GM03348 (cell line): Measurements from ENCODE around the gene TENM4.
"Not testable (repeated sequence)": the region's sequence is repeated elsewhere in the genome, so short reads cannot be mapped to it uniquely, and the experiment has no call there.

Source experiments
- DNase-seq: peaks from one replicate; pipeline ENCODE4 v3.0.0; 2012; ENCODE audit warnings: low spot score

Gene TENM4

GRCh38 chr11:78840623-78841022 is 600.2 kb downstream of the TENM4 start:
- DNase-seq, result peak; percentile 61

GRCh38 chr11:78840200-78840599 is 600.6 kb downstream of the TENM4 start:
- DNase-seq, result peak; percentile 69

GRCh38 chr11:78838417-78838816 is 602.4 kb downstream of the TENM4 start:
- DNase-seq, result no peak

GRCh38 chr11:78835646-78836045 is 605.2 kb downstream of the TENM4 start:
- no peak for DNase-seq

- DNase-seq, result no peak
Observed at GRCh38 chr11:78834886-78835285, 605.9 kb downstream of the TENM4 start.

- DNase-seq, result no peak
Observed at GRCh38 chr11:78833237-78833636, 607.6 kb downstream of the TENM4 start.

GRCh38 chr11:78832226-78832947 is 608.4 kb downstream of the TENM4 start:
- DNase-seq, result no peak

- DNase-seq, result no peak
Observed at GRCh38 chr11:78831571-78831970, 609.3 kb downstream of the TENM4 start.

DNA sequence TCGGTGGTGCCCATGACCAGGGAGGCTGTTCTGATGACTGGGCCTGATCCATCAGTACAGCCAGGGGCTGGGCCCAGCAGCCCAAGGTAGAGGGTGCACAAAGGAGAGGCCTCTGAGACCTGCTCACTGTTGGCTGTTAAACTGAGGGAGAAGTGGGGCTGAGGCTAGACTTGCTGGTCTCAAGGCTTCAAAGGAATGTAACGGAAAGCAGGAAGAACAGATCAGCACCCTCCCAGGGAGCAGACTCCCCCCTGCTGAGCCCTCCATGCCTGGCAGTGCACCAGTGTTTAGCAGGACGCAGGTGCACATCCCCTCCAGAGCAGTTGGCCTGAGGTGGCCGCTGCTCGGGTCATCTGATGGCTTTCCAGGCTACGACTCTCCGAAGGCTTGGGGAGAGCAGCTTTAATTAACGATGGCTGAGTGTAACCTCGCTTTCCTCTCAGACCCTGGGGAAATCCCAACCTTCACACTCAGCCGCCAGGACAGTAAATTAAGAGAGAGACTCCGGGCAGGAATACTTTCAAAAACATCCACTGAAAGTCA is 610.5 kb downstream of the TENM4 start:
- DNase-seq, result no peak

DNA sequence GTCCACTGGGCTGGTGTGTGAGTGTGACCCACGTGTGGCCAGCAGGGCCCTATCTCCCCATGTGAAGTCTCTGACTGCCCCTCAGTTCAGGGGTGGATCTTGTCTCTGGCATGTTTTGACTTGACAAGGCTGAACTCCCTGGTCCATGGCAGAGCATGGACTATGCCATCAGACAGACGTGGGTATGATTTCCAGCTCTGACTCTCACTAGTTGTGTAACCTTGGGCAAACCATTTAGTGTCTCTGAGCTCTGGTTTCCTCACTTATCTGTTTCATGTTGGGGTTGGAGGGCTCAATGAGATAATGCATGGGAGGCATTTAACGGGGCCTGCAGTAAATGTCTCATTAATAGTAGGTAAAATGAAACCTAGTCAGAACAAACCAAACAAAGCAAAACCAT is 611.7 kb downstream of the TENM4 start:
- DNase-seq, result no peak

DNA sequence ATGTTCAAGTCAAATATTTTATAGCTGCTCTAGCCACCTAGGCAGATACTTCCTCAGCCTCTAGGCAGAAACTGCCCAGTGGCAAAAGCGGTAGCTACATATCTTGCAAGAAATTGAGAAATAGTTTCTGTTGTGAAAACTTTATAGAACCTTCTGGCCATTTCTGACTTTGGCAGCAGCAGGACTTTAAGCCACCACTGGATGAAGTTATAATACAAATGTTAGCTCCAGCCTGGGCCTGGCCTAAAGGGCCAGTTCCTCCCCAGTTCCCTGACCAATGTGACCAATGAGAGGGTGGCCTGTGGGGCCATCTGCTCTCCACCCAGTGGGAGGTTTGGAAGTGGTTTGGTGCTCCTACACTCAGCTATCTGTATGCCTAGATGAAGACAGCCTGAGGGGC is 612.2 kb downstream of the TENM4 start:
- DNase-seq, result no peak

- DNase-seq, result not testable (repeated sequence)
Observed at GRCh38 chr11:78827291-78827690, 613.5 kb downstream of the TENM4 start.

GRCh38 chr11:78825591-78826020 is 615.2 kb downstream of the TENM4 start:
- no peak for DNase-seq

GRCh38 chr11:78823588-78823987 is 617.2 kb downstream of the TENM4 start:
- DNase-seq, result no peak

DNA sequence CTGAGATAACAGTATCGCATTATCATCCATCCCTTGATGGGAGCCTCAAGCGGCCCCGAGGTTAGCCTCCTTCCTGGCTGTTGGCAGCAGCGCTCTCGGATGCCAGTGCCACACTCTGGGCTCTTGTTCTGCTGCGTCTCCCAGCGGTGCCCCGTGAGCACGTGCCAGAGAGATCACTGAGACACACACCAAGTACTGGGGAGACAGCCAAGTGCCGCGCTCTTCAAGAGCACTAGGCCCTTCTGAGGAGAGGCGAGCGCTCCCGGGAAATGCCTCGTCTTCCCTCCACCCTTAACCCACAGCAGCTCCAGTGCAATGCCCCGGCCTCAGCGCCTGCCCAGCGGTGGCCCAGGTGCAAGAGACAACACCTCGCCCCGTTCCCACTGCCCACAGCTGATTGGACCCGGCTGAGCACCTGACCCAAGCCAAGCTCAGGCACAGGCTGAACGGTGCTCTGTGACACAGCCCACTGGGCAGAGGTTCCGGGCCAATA is 617.9 kb downstream of the TENM4 start:
- no peak for DNase-seq

DNA sequence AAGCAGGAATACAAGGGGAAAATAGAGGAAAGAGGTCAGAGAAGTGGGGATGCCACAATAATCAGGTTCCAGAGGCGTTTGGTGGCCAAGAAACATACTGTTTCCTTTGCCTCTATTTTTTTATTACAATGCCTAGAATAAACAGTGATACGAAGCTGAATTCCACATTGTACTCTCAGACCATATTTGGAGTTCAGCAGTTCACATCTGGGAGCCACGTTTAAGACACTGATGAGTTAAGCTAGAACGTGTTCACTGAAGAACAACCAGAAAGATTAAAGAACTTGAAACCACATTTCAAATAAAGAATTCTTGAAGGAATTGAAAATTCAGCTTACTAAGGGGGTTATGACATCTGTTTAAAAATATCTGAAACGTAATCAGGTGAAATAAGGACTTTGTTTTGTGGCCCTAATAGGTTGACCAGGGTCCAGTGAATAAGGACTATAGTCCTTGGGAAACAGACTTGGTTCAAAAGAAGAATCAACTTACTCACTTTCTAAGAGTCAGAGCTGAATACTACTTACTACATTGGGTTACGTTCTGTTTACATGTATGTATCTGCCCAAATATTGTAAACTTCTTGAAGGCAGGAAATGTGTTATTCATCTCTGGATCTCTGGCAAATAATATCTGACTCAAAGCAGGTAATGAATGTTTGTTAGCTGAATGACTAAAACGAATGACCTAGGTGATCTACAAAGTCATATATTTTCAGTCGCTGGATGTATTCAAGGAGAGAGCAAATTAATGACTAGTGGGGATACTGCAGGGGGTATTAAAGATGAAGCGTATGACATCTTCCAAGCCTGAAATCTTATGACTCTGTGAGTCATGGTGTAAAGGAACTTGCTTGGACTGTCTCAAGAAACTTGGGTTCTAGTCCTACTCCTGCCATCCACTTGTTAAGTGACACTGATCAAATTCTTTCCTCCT is 619.2 kb downstream of the TENM4 start:
- DNase-seq, result peak; percentile 54

GRCh38 chr11:78820741-78821140 is 620.1 kb downstream of the TENM4 start:
- DNase-seq, result no peak

DNA sequence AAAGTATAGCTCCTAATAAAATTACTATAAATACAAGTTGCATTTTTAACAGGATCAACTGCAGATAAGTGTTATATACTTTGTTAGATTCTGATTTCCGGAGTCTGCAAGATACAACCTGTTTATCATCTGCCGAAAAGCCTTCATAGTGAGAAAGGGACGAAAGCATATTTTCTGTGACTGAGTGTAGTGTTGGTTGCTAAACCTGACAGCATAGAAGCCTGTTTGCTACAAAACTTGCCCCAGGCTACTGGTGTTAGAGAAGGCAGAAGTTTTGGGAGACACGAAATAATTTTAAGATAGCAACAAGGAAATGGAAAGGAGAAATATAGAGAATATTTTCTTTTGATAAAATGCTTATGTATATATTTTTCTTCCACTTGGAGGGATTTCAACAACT is 622.6 kb downstream of the TENM4 start:
- DNase-seq, result no peak

DNA sequence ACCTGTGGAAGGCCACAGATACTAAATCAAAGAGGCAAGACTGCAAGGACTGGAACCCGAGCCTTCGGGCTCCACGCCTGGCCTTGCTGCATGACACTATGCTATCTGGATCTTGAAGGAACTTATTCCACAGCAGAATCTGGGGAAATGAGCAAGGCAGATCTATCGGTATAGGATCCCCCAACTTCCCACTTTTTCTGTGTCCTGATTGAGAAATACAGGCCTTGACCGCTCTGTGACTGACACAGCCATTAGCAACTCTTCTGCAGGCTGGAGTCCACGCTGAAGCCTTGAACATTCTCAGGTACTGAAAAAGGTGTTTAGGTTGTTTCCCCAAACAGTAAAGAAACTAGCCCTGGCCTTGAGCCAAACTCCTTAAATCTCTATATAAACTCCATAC is 625.0 kb downstream of the TENM4 start:
- DNase-seq, result no peak

DNA sequence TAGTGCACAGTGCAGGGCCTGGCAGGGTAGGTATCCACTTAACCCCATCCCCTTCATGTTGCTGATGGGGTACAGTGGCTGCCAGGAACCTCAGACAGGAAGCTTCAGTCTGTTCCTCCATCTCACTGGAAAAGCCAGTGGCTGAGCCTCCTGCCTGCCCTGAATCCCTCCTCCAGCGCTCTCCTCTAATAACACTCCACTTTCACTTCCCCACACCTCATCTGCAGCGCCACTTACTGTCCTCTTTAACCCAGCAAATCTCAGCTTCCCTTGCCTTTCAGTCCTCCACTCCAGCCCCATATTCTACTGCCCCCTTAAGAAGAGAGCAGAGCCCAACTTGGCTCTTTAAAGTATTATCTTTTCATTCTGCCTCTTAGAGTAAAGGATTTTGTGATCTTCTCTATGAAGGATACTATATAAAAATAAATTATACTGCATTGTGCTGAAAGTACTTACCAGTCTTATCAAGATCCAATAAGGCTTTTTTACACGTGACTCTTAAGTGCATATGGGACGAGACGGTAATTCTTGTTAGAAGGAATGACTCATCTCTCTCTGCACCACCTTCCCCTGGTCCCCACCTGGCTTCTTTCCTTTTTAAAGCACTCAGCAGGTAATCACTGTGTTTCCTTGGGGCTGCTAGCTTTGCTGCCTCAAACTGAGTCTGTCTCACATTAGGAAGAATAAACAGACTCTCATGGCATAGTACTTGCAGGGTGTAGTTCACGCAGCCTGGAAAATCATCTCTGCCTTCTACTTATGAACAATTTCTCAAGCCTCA is 628.1 kb downstream of the TENM4 start:
- DNase-seq, result no peak

- DNase-seq, result no peak
Observed at GRCh38 chr11:78810559-78811009, 630.2 kb downstream of the TENM4 start.
